HepG2 (cell line): Measurements from ENCODE around the gene EEPD1. TPM values are rescaled to one million over a fixed set of nuclear protein-coding genes. Genes with fewer than 3 reads are reported as not detected.

Experiments
- ATAC-seq: fragments of 200-7000 bp; cut with Tn5 transposase; 3 replicates; pipeline ENCODE4 v1.9.1; 2020; ENCODE audit warnings: mild to moderate bottlenecking, moderate library complexity
- BruUV-seq: library from RNA; stranded (reverse); fragments of 400-500 nt; replicated peaks from 2 replicates; lab custom pipeline; 2021; lab: Mats Ljungman, UMichigan
- CTCF ChIA-PET: fragments of 300-600 bp; formaldehyde crosslinking; extraction: SDS; loops from one replicate; lab custom pipeline; 2021; ENCODE audit warnings: low total read pairs, inconsistent platforms, low intra/inter-chr PET ratio; lab: Yijun Ruan, JAX
- POLR2A ChIA-PET: fragments of 350-600 bp; sonication (Branson Sonifier 250); formaldehyde crosslinking; loops from one replicate; lab custom pipeline; 2020; ENCODE audit warnings: antibody characterized with exemption, inconsistent platforms; lab: Yijun Ruan, JAX
- DNase-seq: peaks from one replicate; pipeline ENCODE4 v3.0.0-alpha.2; 2015; ENCODE audit warnings: low spot score
- FAIRE-seq: peaks from 3 replicates; lab custom pipeline; 2011; peaks lifted over from hg19 to GRCh38; lab: Jason Lieb, UNC
- H2AFZ ChIP-seq: one replicate; pipeline ENCODE4 v1.6.1; 2011; ENCODE audit warnings: low read length, inconsistent platforms
- H3K27ac ChIP-seq: fragments of 300-600 bp; 3 replicates; pipeline ENCODE4 v1.8.0; 2011; ENCODE audit warnings: mixed run types, mild to moderate bottlenecking, mixed read lengths, low read length, inconsistent platforms; ENCODE audit not compliant: insufficient read depth; ENCODE audit errors: extremely low read length
- H3K27me3 ChIP-seq, 2 experiments: fragments of 200-600 bp in 1 of 2; 2 replicates in 1 of 2; 3 replicates in 1 of 2; pipeline versions ENCODE4 v1.6.0 to v1.8.0; 2011; ENCODE audit warnings: low read length in 2 of 2, mild to moderate bottlenecking in 2 of 2, moderate library complexity in 2 of 2, inconsistent platforms in 1 of 2; ENCODE audit not compliant: insufficient read depth in 2 of 2, control insufficient read depth in 1 of 2
- H3K36me3 ChIP-seq, 2 experiments: fragments of 200-600 bp in 1 of 2; replicated peaks in 1 of 2; 2 replicates in 1 of 2; 3 replicates in 1 of 2; pipeline versions ENCODE4 v1.5.1 to v1.8.0; 2011; ENCODE audit warnings: low read length in 2 of 2, inconsistent platforms in 1 of 2; ENCODE audit not compliant: insufficient read depth in 2 of 2, control insufficient read depth in 1 of 2
- H3K4me1 ChIP-seq: 2 replicates; pipeline ENCODE4 v1.5.1; 2012; ENCODE audit warnings: low read length, inconsistent platforms; ENCODE audit not compliant: insufficient read depth
- H3K4me2 ChIP-seq: 2 replicates; pipeline ENCODE4 v1.6.0; 2011; ENCODE audit warnings: low read depth, low read length, inconsistent platforms
- H3K4me3 ChIP-seq, 3 experiments: fragments of 200-600 bp in 1 of 3; sonication (generic), shearing (Covaris generic) in 1 of 3; replicated peaks in 1 of 3; 2 replicates each; pipeline ENCODE4 v1.5.1; 2011 to 2016; ENCODE audit warnings: low read length in 3 of 3, inconsistent platforms in 2 of 3, low read depth in 2 of 3, mild to moderate bottlenecking in 2 of 3, control low read depth in 1 of 3, mixed read lengths in 1 of 3; ENCODE audit not compliant: insufficient read depth in 1 of 3
- H3K79me2 ChIP-seq: one replicate; pipeline ENCODE4 v1.6.1; 2011; ENCODE audit warnings: low read length, inconsistent platforms; ENCODE audit not compliant: insufficient read depth
- H3K9ac ChIP-seq: 2 replicates; pipeline ENCODE4 v1.6.0; 2011; ENCODE audit warnings: mild to moderate bottlenecking, low read depth, low read length, inconsistent platforms; ENCODE audit not compliant: insufficient read depth
- H3K9me3 ChIP-seq: 2 replicates; pipeline ENCODE4 v1.5.1; 2012; ENCODE audit warnings: mild to moderate bottlenecking, low read length
- H4K20me1 ChIP-seq: 2 replicates; pipeline ENCODE4 v1.6.0; 2011; ENCODE audit warnings: inconsistent platforms, mild to moderate bottlenecking, low read length, moderate library complexity; ENCODE audit not compliant: insufficient read depth
- CREB3 ChIP-seq: sonication (generic); formaldehyde crosslinking; IDR thresholded peaks from 2 replicates; pipeline ENCODE4 v1.5.0; 2020; ENCODE audit warnings: missing genetic modification reagents
- FOXC1 ChIP-seq: sonication (generic); formaldehyde crosslinking; IDR thresholded peaks from 2 replicates; pipeline ENCODE4 v1.8.0; 2022; ENCODE audit warnings: mild to moderate bottlenecking, missing genetic modification reagents, borderline replicate concordance
- JUNB ChIP-seq: sonication (generic); formaldehyde crosslinking; IDR thresholded peaks from 2 replicates; pipeline ENCODE4 v1.8.0; 2022; ENCODE audit warnings: missing genetic modification reagents, mild to moderate bottlenecking, borderline replicate concordance
- KLF15 ChIP-seq: sonication (generic); formaldehyde crosslinking; IDR thresholded peaks from 2 replicates; pipeline ENCODE4 v1.8.1; 2023; ENCODE audit warnings: borderline replicate concordance, mild to moderate bottlenecking, inconsistent platforms, missing genetic modification reagents, mixed read lengths
- MTF1 ChIP-seq: sonication (generic); formaldehyde crosslinking; IDR thresholded peaks from 2 replicates; pipeline ENCODE4 v1.5.0; 2020; ENCODE audit warnings: missing genetic modification reagents
- NFE2 ChIP-seq: sonication (generic); formaldehyde crosslinking; IDR thresholded peaks from 2 replicates; pipeline ENCODE4 v1.4.0; 2020; ENCODE audit warnings: missing genetic modification reagents
- PRMT3 ChIP-seq: sonication (generic); formaldehyde crosslinking; IDR thresholded peaks from 2 replicates; pipeline ENCODE4 v1.8.1; 2022; ENCODE audit warnings: low read depth, mild to moderate bottlenecking, moderate library complexity, missing genetic modification reagents, borderline replicate concordance
- YY1 ChIP-seq: IDR thresholded peaks from 2 replicates; pipeline ENCODE4 v1.6.1; 2011; ENCODE audit warnings: low read length, low read depth, moderate library complexity, mild to moderate bottlenecking; ENCODE audit not compliant: insufficient read depth, insufficient replicate concordance
- ZNF326 ChIP-seq: sonication (generic); formaldehyde crosslinking; IDR thresholded peaks from 2 replicates; pipeline ENCODE4 v1.4.0; 2020; ENCODE audit warnings: missing genetic modification reagents, borderline replicate concordance
- ZNF644 ChIP-seq: IDR thresholded peaks from 2 replicates; pipeline ENCODE4 v1.6.1; 2016; ENCODE audit warnings: low read depth
- ZNF678 ChIP-seq: sonication (generic); formaldehyde crosslinking; IDR thresholded peaks from 2 replicates; pipeline ENCODE4 v1.4.0; 2020; ENCODE audit warnings: mild to moderate bottlenecking, missing genetic modification reagents
- ZNF883 ChIP-seq: sonication (generic); formaldehyde crosslinking; IDR thresholded peaks from 2 replicates; pipeline ENCODE4 v1.5.1; 2020; ENCODE audit warnings: mild to moderate bottlenecking, missing genetic modification reagents; ENCODE audit errors: not compliant biosample characterization
- WGBS: methylation state at CpG from one replicate; pipeline ENCODE4 v1.1.6; 2017; ENCODE audit warnings: low lambda C conversion rate; 5-methylcytosine and 5-hydroxymethylcytosine counted together
- in situ Hi-C: cut with HindIII; loops from 2 replicates; pipeline ENCODE4 v1.10.0; 2017; ENCODE audit warnings: low pct_unique_long_range_greater_than_20kb; ENCODE audit not compliant: extremely low pct_ligation_motif_present
- intact Hi-C: fragments of 100-400 bp; cut with micrococcal nuclease; formaldehyde crosslinking; loops from one replicate; pipeline ENCODE4 v1.10.0; 2022; ENCODE audit not compliant: unreplicated experiment
- polyA plus RNA-seq, 8 experiments: library from polyadenylated mRNA; depleted of rRNA in 3 of 8; stranded (reverse) in 7 of 8; unstranded in 1 of 8; fragments of >200 nt; fragmentation: Illumina TruSeq in 4 of 8; extraction: Trizol in 4 of 8; gene quantifications; 2 replicates each; pipeline versions ENCODE4 v1.2.1 to v1.2.3, GENCODE V29; 2011 to 2016; ENCODE audit warnings: low read depth in 4 of 8, missing spikeins in 1 of 8, mixed read lengths in 1 of 8; ENCODE audit not compliant: insufficient read depth in 1 of 8
- total RNA-seq, 5 experiments: library from RNA; depleted of rRNA; stranded (reverse); fragments of >200 nt; fragmentation: Illumina TruSeq; extraction: Trizol; gene quantifications; 2 replicates each; pipeline ENCODE4 v1.2.3, GENCODE V29; 2016; ENCODE audit warnings: low read depth in 1 of 5
- TF ChIP-seq, protein P1 (sequence below): sonication (generic); formaldehyde crosslinking; IDR thresholded peaks from 2 replicates; pipeline ENCODE4 v1.4.0; 2020; ENCODE audit warnings: missing genetic modification reagents
- TF ChIP-seq, protein P2 (sequence below): sonication (generic); formaldehyde crosslinking; IDR thresholded peaks from 2 replicates; pipeline ENCODE4 v1.4.0; 2020; ENCODE audit warnings: mild to moderate bottlenecking, missing genetic modification reagents
- TF ChIP-seq, protein P3 (sequence below): sonication (generic); formaldehyde crosslinking; IDR thresholded peaks from 2 replicates; pipeline ENCODE4 v1.8.1; 2023; ENCODE audit warnings: mild to moderate bottlenecking, inconsistent platforms, moderate library complexity, missing genetic modification reagents, borderline replicate concordance

Gene EEPD1
- total and polyA plus RNA-seq, 2 of the 13 experiments (the other 11 are each of a cell fraction or from before 2014, with no cell fraction given), result 10.1 to 16.4 TPM

DNA sequence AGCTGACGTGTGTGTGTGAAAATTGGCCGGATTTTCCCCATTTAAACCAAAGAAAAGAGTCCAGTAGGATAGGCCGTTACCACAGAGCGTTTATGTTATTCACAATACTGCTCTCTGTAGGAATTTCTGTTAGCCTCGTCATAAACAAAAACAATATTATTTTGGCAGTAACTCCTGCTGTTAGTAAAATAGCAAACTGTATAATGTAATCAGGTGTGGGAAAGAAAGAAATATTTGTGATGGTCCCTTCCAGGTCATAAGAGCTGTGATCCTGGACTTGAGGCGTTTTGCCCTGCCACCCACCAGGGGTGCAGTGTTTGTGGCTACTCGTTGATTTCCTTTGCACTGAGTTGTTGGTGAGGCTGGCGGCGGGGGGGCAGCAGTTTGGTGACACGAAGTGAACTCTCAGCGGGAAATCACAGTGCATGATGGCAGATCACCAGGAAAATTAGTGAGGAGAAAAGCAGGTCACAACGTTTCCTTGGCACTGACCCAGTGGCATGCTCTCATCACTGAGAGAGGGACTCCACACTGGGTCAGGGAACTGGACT, 2.8 kb downstream of the EEPD1 start (continued):
- TF ChIP-seq, protein P1, sequence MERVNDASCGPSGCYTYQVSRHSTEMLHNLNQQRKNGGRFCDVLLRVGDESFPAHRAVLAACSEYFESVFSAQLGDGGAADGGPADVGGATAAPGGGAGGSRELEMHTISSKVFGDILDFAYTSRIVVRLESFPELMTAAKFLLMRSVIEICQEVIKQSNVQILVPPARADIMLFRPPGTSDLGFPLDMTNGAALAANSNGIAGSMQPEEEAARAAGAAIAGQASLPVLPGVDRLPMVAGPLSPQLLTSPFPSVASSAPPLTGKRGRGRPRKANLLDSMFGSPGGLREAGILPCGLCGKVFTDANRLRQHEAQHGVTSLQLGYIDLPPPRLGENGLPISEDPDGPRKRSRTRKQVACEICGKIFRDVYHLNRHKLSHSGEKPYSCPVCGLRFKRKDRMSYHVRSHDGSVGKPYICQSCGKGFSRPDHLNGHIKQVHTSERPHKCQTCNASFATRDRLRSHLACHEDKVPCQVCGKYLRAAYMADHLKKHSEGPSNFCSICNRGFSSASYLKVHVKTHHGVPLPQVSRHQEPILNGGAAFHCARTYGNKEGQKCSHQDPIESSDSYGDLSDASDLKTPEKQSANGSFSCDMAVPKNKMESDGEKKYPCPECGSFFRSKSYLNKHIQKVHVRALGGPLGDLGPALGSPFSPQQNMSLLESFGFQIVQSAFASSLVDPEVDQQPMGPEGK (CRISPR knock-in tag), result peak; percentile 48
- TF ChIP-seq JUNB (CRISPR knock-in tag) (no peak), MTF1 (CRISPR knock-in tag) (no peak)

GRCh38 chr7:36157527-36158320, 4.7 kb downstream of the EEPD1 start:
- Histone ChIP-seq H2AFZ (no peak overlapping the region), H3K27me3 (no peaks in the 10 kb centered on the region), H3K79me2 (peaks cover 89% of the 10 kb centered on the region), H3K9me3 (no peaks in the 10 kb centered on the region), H4K20me1 (peaks cover 14% of the 10 kb centered on the region), H3K4me3 (peak overlapping the region; percentile 82 to 91 (median 89)), H3K4me1 (peaks cover 83% of the 10 kb centered on the region), H3K27ac (peak overlapping the region; percentile 46), H3K4me2 (peak overlapping the region; percentile 91), H3K36me3 (peaks cover 2 to 9% of the 10 kb centered on the region in 2 experiments; a peak in 2 of 5 replicates), H3K9ac (peak overlapping the region; percentile 42)
- no TSS peak for BruUV-seq
- FAIRE-seq (peak; percentile 72), ATAC-seq (peak; percentile 16), DNase-seq (peak; percentile 74)
- 30% methylated on average over 9 of the region's 9 CpGs for WGBS
- ChIA-PET CTCF (no interaction called here), POLR2A (interaction anchor here (0.6 kb wide), 1 partner anchor 26 kb away, joined by 3 read pairs; no protein-coding TSS in a partner anchor)
- in situ Hi-C loops (loop anchor here (10.0 kb wide), 1 partner anchor 137 kb away; no protein-coding TSS in a partner anchor), intact Hi-C loops (loop anchor here (1.0 to 5.0 kb wide), 2 partner anchors 8 to 40 kb away; no protein-coding TSS in a partner anchor)
- no peak for TF ChIP-seq PRMT3
- TF ChIP-seq YY1, result no peak
- no peak for TF ChIP-seq ZNF678 (CRISPR knock-in tag)
- TF ChIP-seq, protein P2, sequence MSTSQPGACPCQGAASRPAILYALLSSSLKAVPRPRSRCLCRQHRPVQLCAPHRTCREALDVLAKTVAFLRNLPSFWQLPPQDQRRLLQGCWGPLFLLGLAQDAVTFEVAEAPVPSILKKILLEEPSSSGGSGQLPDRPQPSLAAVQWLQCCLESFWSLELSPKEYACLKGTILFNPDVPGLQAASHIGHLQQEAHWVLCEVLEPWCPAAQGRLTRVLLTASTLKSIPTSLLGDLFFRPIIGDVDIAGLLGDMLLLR, result no peak
- no peak for TF ChIP-seq CREB3
- TF ChIP-seq, protein P3, sequence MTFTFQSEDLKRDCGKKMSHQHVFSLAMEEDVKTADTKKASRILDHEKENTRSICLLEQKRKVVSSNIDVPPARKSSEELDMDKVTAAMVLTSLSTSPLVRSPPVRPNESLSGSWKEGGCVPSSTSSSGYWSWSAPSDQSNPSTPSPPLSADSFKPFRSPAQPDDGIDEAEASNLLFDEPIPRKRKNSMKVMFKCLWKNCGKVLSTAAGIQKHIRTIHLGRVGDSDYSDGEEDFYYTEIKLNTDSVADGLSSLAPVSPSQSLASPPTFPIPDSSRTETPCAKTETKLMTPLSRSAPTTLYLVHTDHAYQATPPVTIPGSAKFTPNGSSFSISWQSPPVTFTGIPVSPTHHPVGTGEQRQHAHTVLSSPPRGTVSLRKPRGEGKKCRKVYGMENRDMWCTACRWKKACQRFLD (CRISPR knock-in tag), result no peak
- no peak for TF ChIP-seq NFE2 (CRISPR knock-in tag)
- TF ChIP-seq ZNF326 (CRISPR knock-in tag), result no peak
- TF ChIP-seq FOXC1, result no peak
- 0 out of 2 replicates have a peak, but pooled peaks have one; percentile 42 for TF ChIP-seq ZNF644 (CRISPR knock-in tag)
- no peak for TF ChIP-seq KLF15
- TF ChIP-seq ZNF883 (CRISPR knock-in tag), result no peak
